Measurements from ENCODE around the gene CYP2D6. TPM values are rescaled to one million over a fixed set of nuclear protein-coding genes. Genes with fewer than 3 reads are reported as not detected.

CYP2D6 gene
- total RNA-seq, 2 experiments from 2014 or later = 7.4 to 7.5 TPM

DNA sequence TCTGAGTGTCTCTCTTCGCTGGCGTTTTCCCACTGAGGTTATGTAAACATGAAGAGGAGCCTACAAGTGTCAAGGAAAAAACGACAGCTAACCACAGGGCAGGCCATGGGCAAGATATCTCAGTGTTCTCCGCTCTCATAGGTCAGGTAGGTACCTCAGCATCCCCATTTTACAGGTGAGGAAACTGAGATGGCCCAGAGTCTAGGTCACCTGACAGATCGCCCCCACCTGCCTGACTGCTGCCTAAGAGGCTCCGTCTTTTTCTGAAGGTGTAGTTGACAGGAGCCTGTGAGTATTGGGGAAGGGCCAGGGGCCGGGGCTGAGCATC, 39.2 kb downstream of the CYP2D6 start:
- POLR2A ChIA-PET = interaction anchor here (0.6 to 4.6 kb wide), 21 partner anchors 11 to 523 kb away, joined by 3 to 161 read pairs (median 5); partner anchors contain the start of genes NAGA, POLDIP3, SMDT1 and SNU13
- Mint-ChIP-seq H3K9me3 (no peaks in the 10 kb centered on the region), H3K4me1 (ENCODE audit: low read depth) (peaks cover 39% of the 10 kb centered on the region), H3K27ac (peak overlapping the region; percentile 100), H3K36me3 (ENCODE audit: low read depth) (peaks cover 51% of the 10 kb centered on the region), H3K27me3 (no peaks in the 10 kb centered on the region), H3K4me3 (peak overlapping the region; percentile 100)
- CTCF ChIA-PET = interaction anchor here (0.5 to 2.7 kb wide), 24 partner anchors 10 to 737 kb away, joined by 3 to 49 read pairs (median 5); partner anchors contain the start of genes NAGA, SMDT1 and WBP2NL
- DNase-seq (peak in 1 of 14 experiments; percentile 13), ATAC-seq (ENCODE audit: poor library complexity) (no peak)
- peak overlapping the region; percentile 88 to 92 for H3K27ac ChIP-seq (ENCODE audit: low read depth in 1 of 2, low read length in 2 of 2)
- intact Hi-C loops (cut with DNase I, micrococcal nuclease) = loop anchor here (1.0 to 10.0 kb wide), 6 partner anchors 76 to 346 kb away; no protein-coding TSS in a partner anchor
- peak overlapping the region; percentile 99 for H3K4me3 ChIP-seq (ENCODE audit: low read length)
- H3K4me1 ChIP-seq (ENCODE audit: insufficient read depth, low read length) = peaks cover 35% of the 10 kb centered on the region
- TF ChIP-seq CTCF (IDR thresholded peaks at IDR 0.05) = no peak
- peaks cover 0 to 4% of the 10 kb centered on the region in 2 experiments for H3K9me3 ChIP-seq (ENCODE audit: control insufficient read depth in 1 of 2, insufficient read depth in 1 of 2, low read length in 2 of 2)
- H3K36me3 ChIP-seq (ENCODE audit: insufficient read depth, low read length) = peaks cover 11% of the 10 kb centered on the region
- H3K27me3 ChIP-seq (ENCODE audit: control insufficient read depth in 1 of 2, insufficient read depth in 2 of 2, low read length in 2 of 2) = no peaks in the 10 kb centered on the region

DNA sequence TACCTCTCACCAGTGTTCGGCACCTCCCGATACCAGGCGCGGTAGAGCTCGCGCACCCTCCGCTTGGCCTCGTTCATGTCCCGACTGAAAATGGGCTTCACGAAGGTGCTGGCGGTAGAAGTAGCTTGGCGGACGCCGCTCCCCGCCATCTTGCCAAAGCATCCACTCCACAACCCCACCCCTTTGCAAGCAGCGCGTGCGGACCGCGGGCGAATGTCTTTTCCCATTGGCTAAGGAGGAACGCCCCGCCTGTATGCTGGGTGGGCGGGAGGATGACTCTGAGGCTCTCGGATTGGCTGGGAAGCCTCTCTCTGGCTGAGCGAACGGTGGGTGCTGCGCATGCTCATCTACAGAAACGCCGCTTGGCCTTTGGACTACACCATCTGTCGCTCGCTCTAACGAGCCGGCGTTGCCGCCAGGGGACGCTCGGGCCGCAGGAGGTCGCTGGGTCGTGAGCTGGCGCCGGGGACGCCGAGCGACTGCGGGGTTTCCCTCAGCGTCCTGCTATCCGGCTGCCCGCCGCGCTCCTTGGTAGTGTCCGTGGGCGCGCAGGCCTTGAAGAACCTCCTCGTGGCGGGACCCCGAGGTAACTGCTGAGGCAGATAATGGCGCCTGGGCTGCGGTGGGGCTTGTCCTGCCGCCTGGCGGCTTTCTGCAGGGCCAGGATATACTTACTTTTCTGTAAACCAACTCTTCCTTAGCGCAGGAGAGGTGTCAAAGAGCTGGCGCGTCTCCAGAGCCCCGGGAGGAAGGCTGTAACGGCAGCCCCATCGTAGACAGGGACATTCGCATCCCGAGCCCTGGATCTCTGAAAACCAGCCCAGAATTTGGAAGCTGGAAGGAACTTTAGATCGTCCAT, 39.8 kb downstream of the CYP2D6 start, which contains the start of gene NDUFA6:
NDUFA6 (minus strand) TSS at position 177 of the 859 bp plus-strand sequence; CDS start at position 149, 28 bp downstream.
- POLR2A ChIA-PET = interaction anchor here (0.6 to 4.6 kb wide), 32 partner anchors 11 to 1139 kb away, joined by 3 to 161 read pairs (median 4); partner anchors contain the start of genes CCDC134, NAGA, POLDIP3 and RBX1
- peak; percentile 88 for ATAC-seq (ENCODE audit: poor library complexity)

More for the DNA sequence above, 39.8 kb downstream of the CYP2D6 start, which contains the start of gene NDUFA6:
- DNase-seq = peak; percentile 94 to 100 (median 98)
- intact Hi-C loops (cut with DNase I, micrococcal nuclease) = loop anchor here (1.0 to 10.0 kb wide), 8 partner anchors 11 to 346 kb away; partner anchors contain the start of gene SMDT1 (in 1 of the 2)
- TF ChIP-seq CTCF (IDR thresholded peaks at IDR 0.05) = peak; percentile 94
- Mint-ChIP-seq H3K36me3 (ENCODE audit: low read depth) (peaks cover 51% of the 10 kb centered on the region), H3K4me1 (ENCODE audit: low read depth) (peaks cover 39% of the 10 kb centered on the region), H3K27me3 (no peaks in the 10 kb centered on the region), H3K9me3 (no peaks in the 10 kb centered on the region), H3K27ac (peak within 1 kb of the TSS; percentile 100), H3K4me3 (peak within 1 kb of the TSS; percentile 100)
- H3K4me3 ChIP-seq (ENCODE audit: low read length) = peak within 1 kb of the TSS; percentile 99
- CTCF ChIA-PET = interaction anchor here (0.5 to 2.7 kb wide), 26 partner anchors 10 to 738 kb away, joined by 3 to 49 read pairs (median 5); partner anchors contain the start of genes NAGA, SMDT1 and WBP2NL
- H3K27me3 ChIP-seq (ENCODE audit: control insufficient read depth in 1 of 2, insufficient read depth in 2 of 2, low read length in 2 of 2) = no peaks in the 10 kb centered on the region
- peaks cover 0 to 4% of the 10 kb centered on the region in 2 experiments for H3K9me3 ChIP-seq (ENCODE audit: control insufficient read depth in 1 of 2, insufficient read depth in 1 of 2, low read length in 2 of 2)
- H3K27ac ChIP-seq (ENCODE audit: low read depth in 1 of 2, low read length in 2 of 2) = peak within 1 kb of the TSS; percentile 97 to 99
- peaks cover 35% of the 10 kb centered on the region for H3K4me1 ChIP-seq (ENCODE audit: insufficient read depth, low read length)
- peaks cover 17% of the 10 kb centered on the region for H3K36me3 ChIP-seq (ENCODE audit: insufficient read depth, low read length)

Measured in CD4-positive, alpha-beta T cell (primary cell).